Right atrium auricular region (tissue), 2 donors: ENCODE data around the gene GCDH. TPM values are rescaled to one million over a fixed set of nuclear protein-coding genes. Genes with fewer than 3 reads are reported as not detected.
A peak's percentile ranks its signal among the peaks of the same experiment; 100 is the strongest.

ENCODE experiments used
- DNase-seq: peaks from one replicate; pipeline ENCODE4 v3.0.0-alpha.2; 2019; ENCODE audit warnings: low spot score
- H3K27ac ChIP-seq, 2 donors: fragments of 200-600 bp; sonication (generic); 1 replicate in 1 of 2; 2 replicates in 1 of 2; pipeline ENCODE4 v1.5.1; 2016 to 2019
- H3K27me3 ChIP-seq, 2 donors: fragments of 200-600 bp; sonication (generic); one replicate each; pipeline versions ENCODE4 v1.5.1 to v1.6.0; 2017 to 2019
- H3K36me3 ChIP-seq: fragments of 200-600 bp; sonication (generic); one replicate; pipeline ENCODE4 v1.5.1; 2016
- H3K4me1 ChIP-seq, 2 donors: fragments of 200-600 bp; sonication (generic); one replicate each; pipeline versions ENCODE4 v1.5.1 to v1.6.0; 2017 to 2019
- H3K4me3 ChIP-seq, 2 donors: fragments of 200-600 bp; sonication (generic); 1 replicate in 1 of 2; 2 replicates in 1 of 2; pipeline ENCODE4 v1.5.1; 2017 to 2019; ENCODE audit warnings: mild to moderate bottlenecking in 1 of 2, moderate library complexity in 1 of 2
- H3K9me3 ChIP-seq, 2 donors: fragments of 200-600 bp; sonication (generic); one replicate each; pipeline ENCODE4 v1.5.1; 2019
- total RNA-seq, 2 donors: library from RNA; depleted of rRNA; stranded (reverse); fragments of >200 nt; gene quantifications; one replicate each; pipeline ENCODE4 v1.1.0, GENCODE V29; 2016
- TF ChIP-seq, protein P1 (sequence below), 2 donors: fragments of 200-600 bp; sonication (generic); IDR thresholded peaks; one replicate each; pipeline ENCODE4 v1.5.1; 2019; ENCODE audit warnings: antibody characterized with exemption in 2 of 2

Gene GCDH
- total RNA-seq, 2 donors from 2014 or later, result 28.4 to 58.3 TPM

DNA sequence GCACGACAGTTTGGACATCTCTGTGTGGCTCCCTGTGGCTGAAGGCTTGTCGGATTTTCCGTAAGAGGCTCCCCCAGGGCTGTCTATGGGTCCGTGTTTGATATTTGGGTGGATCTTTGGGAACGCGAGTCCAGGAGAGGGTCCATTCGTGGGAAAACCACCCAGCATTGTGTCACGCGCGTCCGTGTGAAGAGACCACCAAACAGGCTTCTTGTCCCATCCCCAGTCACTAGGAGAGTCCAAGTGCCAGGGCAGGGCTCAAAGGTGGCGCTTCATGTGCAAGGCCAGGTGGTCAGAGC is 6.4 kb upstream of the GCDH start:
- H3K36me3 ChIP-seq, result no peaks in the 10 kb centered on the region
- no peak for DNase-seq
- TF ChIP-seq, protein P1, sequence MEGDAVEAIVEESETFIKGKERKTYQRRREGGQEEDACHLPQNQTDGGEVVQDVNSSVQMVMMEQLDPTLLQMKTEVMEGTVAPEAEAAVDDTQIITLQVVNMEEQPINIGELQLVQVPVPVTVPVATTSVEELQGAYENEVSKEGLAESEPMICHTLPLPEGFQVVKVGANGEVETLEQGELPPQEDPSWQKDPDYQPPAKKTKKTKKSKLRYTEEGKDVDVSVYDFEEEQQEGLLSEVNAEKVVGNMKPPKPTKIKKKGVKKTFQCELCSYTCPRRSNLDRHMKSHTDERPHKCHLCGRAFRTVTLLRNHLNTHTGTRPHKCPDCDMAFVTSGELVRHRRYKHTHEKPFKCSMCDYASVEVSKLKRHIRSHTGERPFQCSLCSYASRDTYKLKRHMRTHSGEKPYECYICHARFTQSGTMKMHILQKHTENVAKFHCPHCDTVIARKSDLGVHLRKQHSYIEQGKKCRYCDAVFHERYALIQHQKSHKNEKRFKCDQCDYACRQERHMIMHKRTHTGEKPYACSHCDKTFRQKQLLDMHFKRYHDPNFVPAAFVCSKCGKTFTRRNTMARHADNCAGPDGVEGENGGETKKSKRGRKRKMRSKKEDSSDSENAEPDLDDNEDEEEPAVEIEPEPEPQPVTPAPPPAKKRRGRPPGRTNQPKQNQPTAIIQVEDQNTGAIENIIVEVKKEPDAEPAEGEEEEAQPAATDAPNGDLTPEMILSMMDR (IDR thresholded peaks at IDR 0.05), result no peak
- peaks cover 0 to 15% of the 10 kb centered on the region in 2 donors for H3K27me3 ChIP-seq
- H3K4me1 ChIP-seq, result peaks cover 0 to 26% of the 10 kb centered on the region in 2 donors
- H3K4me3 ChIP-seq, result no peak overlapping the region
- H3K27ac ChIP-seq, result no peak overlapping the region
- H3K9me3 ChIP-seq, result peaks cover 0 to 9% of the 10 kb centered on the region in 2 donors

GRCh38 chr19:12884926-12885748 is 5.8 kb upstream of the GCDH start:
- H3K9me3 ChIP-seq, result peaks cover 0 to 9% of the 10 kb centered on the region in 2 donors
- no peak overlapping the region for H3K27ac ChIP-seq
- DNase-seq, result no peak
- peak overlapping the region in 1 of 2 donors; percentile 31 for H3K4me3 ChIP-seq
- H3K27me3 ChIP-seq, result peaks cover 0 to 15% of the 10 kb centered on the region in 2 donors
- peaks cover 0 to 26% of the 10 kb centered on the region in 2 donors for H3K4me1 ChIP-seq
- TF ChIP-seq, protein P1 (IDR thresholded peaks at IDR 0.05), result peak; percentile 38 to 69
- no peaks in the 10 kb centered on the region for H3K36me3 ChIP-seq

- H3K9me3 ChIP-seq, result peaks cover 0 to 9% of the 10 kb centered on the region in 2 donors
- no peak overlapping the region for H3K27ac ChIP-seq
- TF ChIP-seq, protein P1 (IDR thresholded peaks at IDR 0.05), result no peak
- no peaks in the 10 kb centered on the region for H3K36me3 ChIP-seq
- H3K27me3 ChIP-seq, result peaks cover 0 to 15% of the 10 kb centered on the region in 2 donors
- H3K4me3 ChIP-seq, result peak overlapping the region in 1 of 2 donors; percentile 31
- no peak for DNase-seq
- H3K4me1 ChIP-seq, result peaks cover 0 to 22% of the 10 kb centered on the region in 2 donors
Observed at GRCh38 chr19:12885749-12886650, 5.0 kb upstream of the GCDH start.

DNA sequence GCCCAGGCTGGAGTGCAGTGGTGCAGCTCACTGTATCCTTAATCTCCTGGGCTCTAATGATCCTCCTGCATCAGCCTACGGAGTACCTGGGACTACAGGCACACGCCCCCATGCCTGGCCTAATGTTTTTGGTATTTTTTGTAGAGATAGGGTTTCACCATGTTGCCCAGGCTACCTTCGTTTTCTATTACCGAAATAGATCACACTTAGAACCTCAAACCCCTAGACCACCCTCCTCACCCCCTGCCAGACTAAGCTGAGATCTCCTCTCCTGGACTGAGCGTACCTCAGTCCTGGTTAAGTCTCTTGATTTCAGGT is 4.3 kb upstream of the GCDH start:
- Histone ChIP-seq H3K4me1 (peaks cover 0 to 23% of the 10 kb centered on the region in 2 donors), H3K9me3 (peaks cover 0 to 9% of the 10 kb centered on the region in 2 donors), H3K27me3 (peaks cover 0 to 15% of the 10 kb centered on the region in 2 donors), H3K4me3 (no peak overlapping the region), H3K27ac (no peak overlapping the region), H3K36me3 (no peaks in the 10 kb centered on the region)
- TF ChIP-seq, protein P1 (IDR thresholded peaks at IDR 0.05), result no peak
- DNase-seq, result no peak

- DNase-seq, result no peak
- Histone ChIP-seq H3K27ac (no peak within 1 kb of the TSS), H3K36me3 (no peaks in the 10 kb centered on the region), H3K4me3 (no peak within 1 kb of the TSS), H3K27me3 (peaks cover 0 to 15% of the 10 kb centered on the region in 2 donors), H3K9me3 (peaks cover 0 to 9% of the 10 kb centered on the region in 2 donors), H3K4me1 (peaks cover 0 to 28% of the 10 kb centered on the region in 2 donors)
- TF ChIP-seq, protein P1 (IDR thresholded peaks at IDR 0.05), result no peak
Observed at GRCh38 chr19:12886969-12887747, 3.8 kb upstream of the GCDH start, which contains the start of gene KLF1. Gene KLF1 (minus strand): TSS chr19:12887201. CDS start chr19:12887140, 61 bp downstream.
